Cardiac fibroblast (primary cell): ENCODE data around the gene KRT14.
"Not testable (repeated sequence)": the region's sequence is repeated elsewhere in the genome, so short reads cannot be mapped to it uniquely, and the experiment has no call there.

Source experiments
- DNase-seq, 2 donors: peaks; one replicate each; pipeline versions ENCODE4 v3.0.0 to v3.0.0-alpha.2; 2010; ENCODE audit warnings: low read depth in 2 of 2
- H3K4me3 ChIP-seq, 2 donors: replicated peaks in 1 of 2; 1 replicate in 1 of 2; 2 replicates in 1 of 2; pipeline ENCODE4 v1.5.1; 2011; ENCODE audit warnings: low read depth in 2 of 2, low read length in 2 of 2, mild to moderate bottlenecking in 2 of 2, moderate library complexity in 1 of 2
- TF ChIP-seq, protein P1 (sequence below): IDR thresholded peaks from one replicate; pipeline ENCODE4 v1.5.1; 2011; ENCODE audit warnings: low read depth, mild to moderate bottlenecking, low read length, inconsistent platforms

The KRT14 gene

DNA sequence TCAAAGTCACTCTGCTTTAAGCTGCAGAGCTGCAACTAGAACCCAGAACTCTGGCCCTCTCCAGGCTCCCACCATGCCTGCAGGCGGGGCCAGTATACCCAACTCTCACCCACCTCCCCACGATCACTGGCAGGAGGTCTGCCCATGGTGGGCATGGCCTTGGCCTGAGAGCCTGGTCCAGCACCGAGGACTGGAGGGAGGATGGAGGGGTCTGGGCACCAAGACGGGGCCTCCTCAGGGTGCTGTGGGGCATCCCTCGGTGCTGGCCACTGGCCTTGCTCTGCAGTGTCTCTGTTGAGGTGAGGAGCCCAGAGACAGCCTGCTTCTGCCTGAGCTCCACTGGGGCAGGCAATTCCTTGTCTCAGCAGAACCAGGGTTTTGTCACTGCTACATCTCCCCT is 27.4 kb upstream of the KRT14 start:
- TF ChIP-seq, protein P1, sequence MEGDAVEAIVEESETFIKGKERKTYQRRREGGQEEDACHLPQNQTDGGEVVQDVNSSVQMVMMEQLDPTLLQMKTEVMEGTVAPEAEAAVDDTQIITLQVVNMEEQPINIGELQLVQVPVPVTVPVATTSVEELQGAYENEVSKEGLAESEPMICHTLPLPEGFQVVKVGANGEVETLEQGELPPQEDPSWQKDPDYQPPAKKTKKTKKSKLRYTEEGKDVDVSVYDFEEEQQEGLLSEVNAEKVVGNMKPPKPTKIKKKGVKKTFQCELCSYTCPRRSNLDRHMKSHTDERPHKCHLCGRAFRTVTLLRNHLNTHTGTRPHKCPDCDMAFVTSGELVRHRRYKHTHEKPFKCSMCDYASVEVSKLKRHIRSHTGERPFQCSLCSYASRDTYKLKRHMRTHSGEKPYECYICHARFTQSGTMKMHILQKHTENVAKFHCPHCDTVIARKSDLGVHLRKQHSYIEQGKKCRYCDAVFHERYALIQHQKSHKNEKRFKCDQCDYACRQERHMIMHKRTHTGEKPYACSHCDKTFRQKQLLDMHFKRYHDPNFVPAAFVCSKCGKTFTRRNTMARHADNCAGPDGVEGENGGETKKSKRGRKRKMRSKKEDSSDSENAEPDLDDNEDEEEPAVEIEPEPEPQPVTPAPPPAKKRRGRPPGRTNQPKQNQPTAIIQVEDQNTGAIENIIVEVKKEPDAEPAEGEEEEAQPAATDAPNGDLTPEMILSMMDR, result no peak
- H3K4me3 ChIP-seq, result no peak overlapping the region
- no peak for DNase-seq

DNA sequence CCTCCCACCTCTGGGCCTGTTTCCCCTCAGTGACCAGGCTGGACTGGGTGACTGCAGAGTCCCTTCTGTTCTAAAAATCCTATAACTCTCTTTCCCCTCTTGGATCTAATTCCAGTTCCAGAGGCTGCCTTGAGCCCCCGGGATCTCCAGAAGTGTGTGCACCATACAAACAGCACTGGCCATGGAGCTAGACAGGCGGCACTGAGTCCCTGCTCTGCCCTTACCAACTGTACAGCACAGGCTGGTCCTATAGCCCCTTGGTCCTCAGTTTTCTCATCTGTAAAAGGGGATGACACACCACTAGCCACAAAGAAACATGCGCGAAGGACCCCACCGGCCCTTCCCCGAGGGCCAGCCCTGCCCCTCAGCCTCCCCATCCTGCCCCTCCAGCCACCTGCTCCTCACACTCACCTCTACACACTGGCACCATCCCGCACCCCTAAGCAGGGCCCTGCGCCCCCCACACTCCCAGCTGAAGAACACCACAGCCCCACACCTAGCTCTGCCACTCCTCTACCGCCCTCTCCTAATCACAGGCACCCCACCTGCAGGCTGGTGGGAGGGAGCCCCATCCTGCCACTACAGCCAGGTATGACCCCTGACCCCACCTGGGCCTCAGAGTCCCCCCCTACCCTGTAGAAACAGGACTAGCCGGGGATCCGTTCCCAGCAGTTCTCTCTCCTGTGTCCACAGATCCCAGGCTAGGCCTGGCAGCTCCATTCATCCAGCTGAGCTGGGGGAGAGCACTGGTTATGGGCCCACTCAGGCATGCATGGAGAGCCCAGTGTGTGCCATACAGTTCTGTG is 26.8 kb upstream of the KRT14 start:
- TF ChIP-seq, protein P1, result no peak
- H3K4me3 ChIP-seq, result no peak overlapping the region
- no peak for DNase-seq

DNA sequence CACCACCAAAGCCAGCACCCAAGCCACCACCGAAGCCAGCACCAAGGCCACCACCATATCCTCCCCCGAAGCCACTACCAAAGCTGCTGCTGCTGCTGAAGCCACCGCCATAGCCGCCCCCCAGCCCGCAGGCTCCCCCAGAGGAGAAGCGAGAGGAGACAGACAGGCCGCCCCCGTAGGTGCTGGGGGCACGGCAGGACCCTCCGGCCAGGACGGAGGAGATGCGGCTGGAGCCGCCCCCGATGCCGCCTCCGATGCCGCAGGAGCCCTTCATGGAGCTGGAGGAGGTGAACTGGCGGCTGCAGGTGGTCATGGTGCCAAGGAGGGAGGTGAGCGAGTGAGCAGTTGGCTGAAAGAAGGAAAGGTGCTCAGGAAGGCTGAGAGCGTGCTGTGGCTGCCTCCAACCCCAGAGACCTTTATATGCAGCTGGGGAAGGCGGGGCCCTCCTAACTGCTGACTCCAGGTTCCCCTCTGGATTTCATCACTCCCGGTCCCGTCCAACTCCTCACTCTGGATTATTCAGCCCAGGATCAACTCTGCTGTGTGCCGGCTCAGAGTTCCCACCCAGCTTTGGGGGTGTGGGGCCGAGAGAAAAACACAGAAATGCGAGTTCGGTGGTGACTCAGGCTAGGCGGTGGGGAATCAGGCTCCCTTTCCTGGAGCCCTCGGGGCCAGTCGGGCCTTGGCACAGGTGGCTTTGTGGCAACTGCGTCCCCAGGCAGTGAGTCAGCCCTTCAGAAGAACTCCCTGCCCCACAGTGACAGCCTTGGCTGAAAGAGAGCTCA is 25.9 kb upstream of the KRT14 start, which contains the start of gene KRT16:
Gene KRT16, minus strand, starts transcription at position 392 of the 785 bp plus-strand sequence. Its CDS starts 79 bp downstream, at position 313.
- H3K4me3 ChIP-seq, DNase-seq: not testable (repeated sequence)

- TF ChIP-seq, protein P1, result no peak
- no peak for DNase-seq
- no peak overlapping the region for H3K4me3 ChIP-seq
These were observed 24.4 kb upstream of the KRT14 start for GRCh38 chr17:41610965-41611640.

DNA sequence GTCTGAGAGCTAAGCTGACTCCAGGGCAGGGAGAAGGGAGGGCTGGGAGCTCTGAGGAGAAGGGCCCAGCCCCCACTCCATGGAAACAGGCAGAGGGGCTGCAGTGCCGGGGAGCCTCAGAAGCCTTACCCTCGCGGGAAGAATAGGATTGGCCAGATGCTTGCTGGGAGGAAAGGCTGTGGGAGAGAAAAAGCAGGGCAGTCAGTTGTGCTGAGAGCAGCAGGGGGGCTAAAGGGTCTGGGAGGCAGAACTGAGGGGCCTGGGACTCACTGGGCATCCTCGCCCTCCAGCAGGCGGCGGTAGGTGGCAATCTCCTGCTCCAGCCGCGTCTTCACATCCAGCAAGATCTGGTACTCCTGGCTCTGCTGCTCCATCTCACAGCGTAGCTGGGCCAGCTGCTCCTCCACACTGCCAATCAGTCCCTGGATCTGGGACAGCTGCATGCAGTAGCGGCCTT is 23.4 kb upstream of the KRT14 start:
- not testable (repeated sequence) for H3K4me3 ChIP-seq, DNase-seq
- TF ChIP-seq, protein P1, result peak; percentile 18

DNA sequence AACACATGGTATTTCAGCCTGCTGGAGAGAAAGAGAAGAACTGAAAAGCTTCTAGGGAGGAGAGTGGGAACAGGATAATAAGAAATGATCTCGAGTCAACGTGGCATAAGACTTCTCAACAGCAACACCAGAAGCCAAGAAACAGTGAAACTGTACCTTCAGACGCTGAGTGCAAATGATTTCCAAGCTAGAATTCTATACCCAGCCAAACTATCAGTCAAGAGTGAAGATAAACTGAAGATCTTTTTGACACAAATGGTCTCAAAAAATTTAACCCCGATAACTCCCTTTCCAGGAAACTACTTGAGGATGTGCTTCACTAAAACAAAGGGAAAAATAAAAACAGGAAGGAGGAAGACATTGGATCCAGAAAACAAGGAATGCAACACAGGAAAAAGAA is 20.2 kb upstream of the KRT14 start:
- H3K4me3 ChIP-seq, DNase-seq: not testable (repeated sequence)

GRCh38 chr17:41602524-41602923 is 15.8 kb upstream of the KRT14 start:
- TF ChIP-seq, protein P1, result no peak
- no peak for DNase-seq
- H3K4me3 ChIP-seq, result no peak overlapping the region
